ENCODE measurements around the gene HNRNPA0.

HNRNPA0 gene

GRCh38 chr5:137730336-137730735 is 23.8 kb downstream of the HNRNPA0 start:
- Histone ChIP-seq H3K4me3 (ENCODE audit: insufficient read depth, low read depth, low read length, poor library complexity, severe bottlenecking) (no peak overlapping the region), H3K27me3 (replicated peaks; ENCODE audit: control insufficient read depth, insufficient read depth, low read length, poor library complexity, severe bottlenecking) (no peaks in the 10 kb centered on the region), H3K9me3 (ENCODE audit: control insufficient read depth, low read length) (no peaks in the 10 kb centered on the region), H3K4me1 (ENCODE audit: control insufficient read depth, insufficient read depth, low read length, poor library complexity, severe bottlenecking) (peaks cover 9% of the 10 kb centered on the region), H3K27ac (ENCODE audit: insufficient read depth, low read length, poor library complexity, severe bottlenecking) (no peak overlapping the region), H3K36me3 (ENCODE audit: control insufficient read depth, insufficient read depth, low read length) (no peaks in the 10 kb centered on the region)
- DNase-seq: no peak

DNA sequence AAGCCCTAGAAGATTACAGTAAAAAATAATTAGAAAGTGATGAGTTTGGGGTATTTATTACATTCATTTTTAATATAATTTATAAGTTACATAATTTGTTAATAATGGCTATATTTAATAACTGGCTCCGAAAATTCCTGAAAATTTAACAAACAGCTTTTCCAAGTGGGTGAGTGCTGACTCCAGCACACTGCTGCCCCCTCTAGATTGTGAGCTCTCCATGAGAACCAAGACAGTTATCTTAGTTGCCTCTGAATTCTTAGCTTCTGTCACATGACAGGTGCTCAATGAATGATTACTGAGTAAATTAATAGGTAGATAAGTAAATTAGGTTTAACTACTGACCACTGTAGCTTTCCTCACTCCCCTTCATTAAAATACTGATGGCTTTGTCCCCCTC is 26.1 kb downstream of the HNRNPA0 start:
- H3K9me3 ChIP-seq (ENCODE audit: control insufficient read depth, low read length): no peaks in the 10 kb centered on the region
- H3K27ac ChIP-seq (ENCODE audit: insufficient read depth, low read length, poor library complexity, severe bottlenecking): no peak overlapping the region
- no peak overlapping the region for H3K4me3 ChIP-seq (ENCODE audit: insufficient read depth, low read depth, low read length, poor library complexity, severe bottlenecking)
- no peaks in the 10 kb centered on the region for H3K36me3 ChIP-seq (ENCODE audit: control insufficient read depth, insufficient read depth, low read length)
- no peak for DNase-seq
- no peaks in the 10 kb centered on the region for H3K27me3 ChIP-seq (replicated peaks; ENCODE audit: control insufficient read depth, insufficient read depth, low read length, poor library complexity, severe bottlenecking)
- H3K4me1 ChIP-seq (ENCODE audit: control insufficient read depth, insufficient read depth, low read length, poor library complexity, severe bottlenecking): no peaks in the 10 kb centered on the region

GRCh38 chr5:137727623-137728022 is 26.5 kb downstream of the HNRNPA0 start:
- Histone ChIP-seq H3K27ac (ENCODE audit: insufficient read depth, low read length, poor library complexity, severe bottlenecking) (no peak overlapping the region), H3K4me3 (ENCODE audit: insufficient read depth, low read depth, low read length, poor library complexity, severe bottlenecking) (no peak overlapping the region), H3K27me3 (replicated peaks; ENCODE audit: control insufficient read depth, insufficient read depth, low read length, poor library complexity, severe bottlenecking) (no peaks in the 10 kb centered on the region)

GRCh38 chr5:137724251-137724650 is 29.9 kb downstream of the HNRNPA0 start:
- H3K36me3 ChIP-seq (ENCODE audit: control insufficient read depth, insufficient read depth, low read length): no peaks in the 10 kb centered on the region
- H3K4me1 ChIP-seq (ENCODE audit: control insufficient read depth, insufficient read depth, low read length, poor library complexity, severe bottlenecking): no peaks in the 10 kb centered on the region
- DNase-seq: no peak
- no peaks in the 10 kb centered on the region for H3K9me3 ChIP-seq (ENCODE audit: control insufficient read depth, low read length)
- H3K27me3 ChIP-seq (replicated peaks; ENCODE audit: control insufficient read depth, insufficient read depth, low read length, poor library complexity, severe bottlenecking): no peaks in the 10 kb centered on the region
- no peak overlapping the region for H3K4me3 ChIP-seq (ENCODE audit: insufficient read depth, low read depth, low read length, poor library complexity, severe bottlenecking)
- H3K27ac ChIP-seq (ENCODE audit: insufficient read depth, low read length, poor library complexity, severe bottlenecking): no peak overlapping the region

More at GRCh38 chr5:137727623-137728022, 26.5 kb downstream of the HNRNPA0 start:
- Histone ChIP-seq H3K36me3 (ENCODE audit: control insufficient read depth, insufficient read depth, low read length) (no peaks in the 10 kb centered on the region), H3K9me3 (ENCODE audit: control insufficient read depth, low read length) (no peaks in the 10 kb centered on the region), H3K4me1 (ENCODE audit: control insufficient read depth, insufficient read depth, low read length, poor library complexity, severe bottlenecking) (no peaks in the 10 kb centered on the region)
- no peak for DNase-seq

DNA sequence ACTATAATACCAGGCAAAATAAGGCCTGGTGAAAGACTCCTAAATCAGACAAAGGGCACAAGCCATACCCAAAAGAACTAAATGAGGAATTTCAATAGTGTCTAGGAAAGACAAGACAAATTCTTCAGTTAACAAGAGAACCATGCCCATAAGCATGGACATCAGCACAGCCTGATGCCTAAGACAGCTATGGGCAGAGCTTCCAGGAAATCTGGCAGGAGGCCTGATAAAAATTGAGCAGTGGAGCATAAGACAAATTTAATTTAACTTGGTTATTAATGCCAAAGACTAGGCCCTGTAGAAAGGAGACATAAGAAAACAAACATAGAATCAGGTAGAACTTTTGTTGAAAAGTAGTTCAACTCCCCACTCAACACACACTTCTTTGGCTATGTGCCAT is 35.6 kb downstream of the HNRNPA0 start:
- H3K9me3 ChIP-seq (ENCODE audit: control insufficient read depth, low read length): no peaks in the 10 kb centered on the region
- DNase-seq: no peak
- no peak overlapping the region for H3K27ac ChIP-seq (ENCODE audit: insufficient read depth, low read length, poor library complexity, severe bottlenecking)
- no peaks in the 10 kb centered on the region for H3K4me1 ChIP-seq (ENCODE audit: control insufficient read depth, insufficient read depth, low read length, poor library complexity, severe bottlenecking)
- no peaks in the 10 kb centered on the region for H3K27me3 ChIP-seq (replicated peaks; ENCODE audit: control insufficient read depth, insufficient read depth, low read length, poor library complexity, severe bottlenecking)
- H3K36me3 ChIP-seq (ENCODE audit: control insufficient read depth, insufficient read depth, low read length): no peaks in the 10 kb centered on the region
- H3K4me3 ChIP-seq (ENCODE audit: insufficient read depth, low read depth, low read length, poor library complexity, severe bottlenecking): no peak overlapping the region

GRCh38 chr5:137716337-137716736 is 37.8 kb downstream of the HNRNPA0 start:
- no peaks in the 10 kb centered on the region for H3K27me3 ChIP-seq (replicated peaks; ENCODE audit: control insufficient read depth, insufficient read depth, low read length, poor library complexity, severe bottlenecking)
- no peaks in the 10 kb centered on the region for H3K4me1 ChIP-seq (ENCODE audit: control insufficient read depth, insufficient read depth, low read length, poor library complexity, severe bottlenecking)
- no peak overlapping the region for H3K27ac ChIP-seq (ENCODE audit: insufficient read depth, low read length, poor library complexity, severe bottlenecking)
- no peak overlapping the region for H3K4me3 ChIP-seq (ENCODE audit: insufficient read depth, low read depth, low read length, poor library complexity, severe bottlenecking)
- no peak for DNase-seq
- no peaks in the 10 kb centered on the region for H3K36me3 ChIP-seq (ENCODE audit: control insufficient read depth, insufficient read depth, low read length)
- no peaks in the 10 kb centered on the region for H3K9me3 ChIP-seq (ENCODE audit: control insufficient read depth, low read length)

- H3K4me1 ChIP-seq (ENCODE audit: control insufficient read depth, insufficient read depth, low read length, poor library complexity, severe bottlenecking): no peaks in the 10 kb centered on the region
- no peaks in the 10 kb centered on the region for H3K9me3 ChIP-seq (ENCODE audit: control insufficient read depth, low read length)
- H3K27me3 ChIP-seq (replicated peaks; ENCODE audit: control insufficient read depth, insufficient read depth, low read length, poor library complexity, severe bottlenecking): no peaks in the 10 kb centered on the region
- no peak for DNase-seq
- no peak overlapping the region for H3K27ac ChIP-seq (ENCODE audit: insufficient read depth, low read length, poor library complexity, severe bottlenecking)
- no peak overlapping the region for H3K4me3 ChIP-seq (ENCODE audit: insufficient read depth, low read depth, low read length, poor library complexity, severe bottlenecking)
- H3K36me3 ChIP-seq (ENCODE audit: control insufficient read depth, insufficient read depth, low read length): no peaks in the 10 kb centered on the region
Measured at GRCh38 chr5:137715456-137715855, 38.7 kb downstream of the HNRNPA0 start.

DNA sequence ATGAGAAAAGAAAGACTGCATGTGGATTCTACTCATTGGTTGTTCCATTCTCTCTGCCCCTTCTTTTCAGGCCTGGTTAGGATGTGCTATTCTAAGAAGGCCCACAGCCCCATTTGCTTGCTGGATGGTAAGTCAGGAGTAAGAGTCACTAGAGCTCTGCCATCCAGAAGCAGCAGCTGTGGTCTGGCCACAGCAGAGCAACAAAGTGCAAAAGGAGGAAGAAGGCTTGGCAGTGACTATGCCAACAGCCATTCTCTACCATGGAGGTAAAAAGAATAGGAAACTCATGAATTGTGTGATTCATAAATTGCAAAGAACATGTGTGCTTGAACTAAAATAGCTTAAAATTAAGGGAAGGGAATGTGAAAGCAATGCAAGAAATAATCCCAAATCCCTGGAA is 39.2 kb downstream of the HNRNPA0 start:
- no peaks in the 10 kb centered on the region for H3K4me1 ChIP-seq (ENCODE audit: control insufficient read depth, insufficient read depth, low read length, poor library complexity, severe bottlenecking)
- no peaks in the 10 kb centered on the region for H3K27me3 ChIP-seq (replicated peaks; ENCODE audit: control insufficient read depth, insufficient read depth, low read length, poor library complexity, severe bottlenecking)
- H3K36me3 ChIP-seq (ENCODE audit: control insufficient read depth, insufficient read depth, low read length): no peaks in the 10 kb centered on the region
- H3K9me3 ChIP-seq (ENCODE audit: control insufficient read depth, low read length): no peaks in the 10 kb centered on the region
- H3K4me3 ChIP-seq (ENCODE audit: insufficient read depth, low read depth, low read length, poor library complexity, severe bottlenecking): no peak overlapping the region
- no peak overlapping the region for H3K27ac ChIP-seq (ENCODE audit: insufficient read depth, low read length, poor library complexity, severe bottlenecking)
- no peak for DNase-seq

- Histone ChIP-seq H3K4me3 (ENCODE audit: insufficient read depth, low read depth, low read length, poor library complexity, severe bottlenecking) (no peak overlapping the region), H3K9me3 (ENCODE audit: control insufficient read depth, low read length) (no peaks in the 10 kb centered on the region), H3K4me1 (ENCODE audit: control insufficient read depth, insufficient read depth, low read length, poor library complexity, severe bottlenecking) (no peaks in the 10 kb centered on the region), H3K36me3 (ENCODE audit: control insufficient read depth, insufficient read depth, low read length) (no peaks in the 10 kb centered on the region), H3K27me3 (replicated peaks; ENCODE audit: control insufficient read depth, insufficient read depth, low read length, poor library complexity, severe bottlenecking) (no peaks in the 10 kb centered on the region), H3K27ac (ENCODE audit: insufficient read depth, low read length, poor library complexity, severe bottlenecking) (no peak overlapping the region)
- no peak for DNase-seq
Measured at GRCh38 chr5:137714494-137714893, 39.7 kb downstream of the HNRNPA0 start.

DNA sequence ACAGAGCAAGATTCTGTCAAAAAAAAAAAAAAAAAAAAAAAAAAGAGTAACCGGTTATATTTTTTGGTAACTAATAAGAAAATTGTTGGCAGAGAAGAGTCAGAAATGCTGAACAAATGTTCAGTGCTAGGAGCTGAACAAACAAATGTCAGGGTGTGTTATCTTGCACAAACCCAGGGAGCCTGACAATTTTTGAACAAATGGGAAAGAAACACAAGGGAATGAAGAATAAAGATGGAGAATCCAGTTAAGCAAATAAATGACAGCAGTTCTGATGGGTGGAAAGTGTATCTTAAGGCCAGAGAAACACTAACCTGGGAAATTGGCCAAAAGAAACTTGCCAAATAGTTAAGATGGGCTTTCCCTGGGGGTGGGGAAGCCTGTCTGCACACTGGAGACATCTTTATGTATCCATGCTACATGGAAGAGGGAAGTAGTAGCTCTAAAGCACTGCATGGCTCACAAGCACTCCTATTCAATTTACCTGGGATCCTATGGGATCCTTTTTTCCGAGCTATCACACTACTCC is 42.0 kb downstream of the HNRNPA0 start:
- Histone ChIP-seq H3K27me3 (replicated peaks; ENCODE audit: control insufficient read depth, insufficient read depth, low read length, poor library complexity, severe bottlenecking) (no peaks in the 10 kb centered on the region), H3K9me3 (ENCODE audit: control insufficient read depth, low read length) (no peaks in the 10 kb centered on the region), H3K27ac (ENCODE audit: insufficient read depth, low read length, poor library complexity, severe bottlenecking) (no peak overlapping the region), H3K36me3 (ENCODE audit: control insufficient read depth, insufficient read depth, low read length) (peaks cover 8% of the 10 kb centered on the region), H3K4me3 (ENCODE audit: insufficient read depth, low read depth, low read length, poor library complexity, severe bottlenecking) (no peak overlapping the region), H3K4me1 (ENCODE audit: control insufficient read depth, insufficient read depth, low read length, poor library complexity, severe bottlenecking) (no peaks in the 10 kb centered on the region)
- DNase-seq: no peak

DNA sequence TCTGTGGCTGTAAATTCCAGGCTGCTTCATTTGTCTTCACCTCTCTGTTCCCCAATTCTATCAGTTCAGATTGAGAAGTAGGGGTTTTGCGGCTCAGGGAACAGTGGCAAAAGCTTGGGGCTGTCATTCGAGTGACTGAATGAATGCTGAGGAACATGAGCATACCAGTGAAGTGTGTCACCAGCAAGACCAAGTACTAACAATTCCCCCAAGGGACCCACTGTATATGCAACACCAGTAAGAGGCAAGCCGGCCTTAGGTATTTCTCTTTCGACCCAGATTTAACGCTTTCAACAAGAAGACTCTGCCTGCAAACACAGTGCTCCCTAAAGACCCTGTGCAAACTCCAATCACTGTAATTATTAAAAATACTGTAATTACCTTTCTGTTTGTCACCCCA is 44.1 kb downstream of the HNRNPA0 start:
- H3K9me3 ChIP-seq (ENCODE audit: control insufficient read depth, low read length): no peaks in the 10 kb centered on the region
- H3K27ac ChIP-seq (ENCODE audit: insufficient read depth, low read length, poor library complexity, severe bottlenecking): no peak overlapping the region
- peaks cover 8% of the 10 kb centered on the region for H3K36me3 ChIP-seq (ENCODE audit: control insufficient read depth, insufficient read depth, low read length)
- H3K27me3 ChIP-seq (replicated peaks; ENCODE audit: control insufficient read depth, insufficient read depth, low read length, poor library complexity, severe bottlenecking): no peaks in the 10 kb centered on the region
- no peaks in the 10 kb centered on the region for H3K4me1 ChIP-seq (ENCODE audit: control insufficient read depth, insufficient read depth, low read length, poor library complexity, severe bottlenecking)
- DNase-seq: no peak
- no peak overlapping the region for H3K4me3 ChIP-seq (ENCODE audit: insufficient read depth, low read depth, low read length, poor library complexity, severe bottlenecking)
